ENCODE data around the gene WFDC2. TPM values are rescaled to one million over a fixed set of nuclear protein-coding genes. Genes with fewer than 3 reads are reported as not detected.

WFDC2 gene
- total and polyA plus RNA-seq, 2 of the 13 experiments (the other 11 are each of a cell fraction or from before 2014, with no cell fraction given), result 0.33 TPM; not detected in 1

GRCh38 chr20:45436732-45437485 lies 32.6 kb upstream of the WFDC2 start (continued):
- TF ChIP-seq, protein P1, sequence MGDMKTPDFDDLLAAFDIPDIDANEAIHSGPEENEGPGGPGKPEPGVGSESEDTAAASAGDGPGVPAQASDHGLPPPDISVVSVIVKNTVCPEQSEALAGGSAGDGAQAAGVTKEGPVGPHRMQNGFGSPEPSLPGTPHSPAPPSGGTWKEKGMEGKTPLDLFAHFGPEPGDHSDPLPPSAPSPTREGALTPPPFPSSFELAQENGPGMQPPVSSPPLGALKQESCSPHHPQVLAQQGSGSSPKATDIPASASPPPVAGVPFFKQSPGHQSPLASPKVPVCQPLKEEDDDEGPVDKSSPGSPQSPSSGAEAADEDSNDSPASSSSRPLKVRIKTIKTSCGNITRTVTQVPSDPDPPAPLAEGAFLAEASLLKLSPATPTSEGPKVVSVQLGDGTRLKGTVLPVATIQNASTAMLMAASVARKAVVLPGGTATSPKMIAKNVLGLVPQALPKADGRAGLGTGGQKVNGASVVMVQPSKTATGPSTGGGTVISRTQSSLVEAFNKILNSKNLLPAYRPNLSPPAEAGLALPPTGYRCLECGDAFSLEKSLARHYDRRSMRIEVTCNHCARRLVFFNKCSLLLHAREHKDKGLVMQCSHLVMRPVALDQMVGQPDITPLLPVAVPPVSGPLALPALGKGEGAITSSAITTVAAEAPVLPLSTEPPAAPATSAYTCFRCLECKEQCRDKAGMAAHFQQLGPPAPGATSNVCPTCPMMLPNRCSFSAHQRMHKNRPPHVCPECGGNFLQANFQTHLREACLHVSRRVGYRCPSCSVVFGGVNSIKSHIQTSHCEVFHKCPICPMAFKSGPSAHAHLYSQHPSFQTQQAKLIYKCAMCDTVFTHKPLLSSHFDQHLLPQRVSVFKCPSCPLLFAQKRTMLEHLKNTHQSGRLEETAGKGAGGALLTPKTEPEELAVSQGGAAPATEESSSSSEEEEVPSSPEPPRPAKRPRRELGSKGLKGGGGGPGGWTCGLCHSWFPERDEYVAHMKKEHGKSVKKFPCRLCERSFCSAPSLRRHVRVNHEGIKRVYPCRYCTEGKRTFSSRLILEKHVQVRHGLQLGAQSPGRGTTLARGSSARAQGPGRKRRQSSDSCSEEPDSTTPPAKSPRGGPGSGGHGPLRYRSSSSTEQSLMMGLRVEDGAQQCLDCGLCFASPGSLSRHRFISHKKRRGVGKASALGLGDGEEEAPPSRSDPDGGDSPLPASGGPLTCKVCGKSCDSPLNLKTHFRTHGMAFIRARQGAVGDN (CRISPR knock-in tag; IDR thresholded peaks at IDR 0.05), result peak; percentile 85
- TF ChIP-seq FOXA3 (CRISPR knock-in tag; IDR thresholded peaks at IDR 0.05) (peak; percentile 39; the same call in 1 of the 2 replicates), JUND (CRISPR knock-in tag; IDR thresholded peaks at IDR 0.05) (no peak), ZBTB10 (CRISPR knock-in tag; IDR thresholded peaks at IDR 0.05; ENCODE audit: borderline replicate concordance) (no peak), ZNF572 (CRISPR knock-in tag; IDR thresholded peaks at IDR 0.05) (peak; percentile 99), ZNF670 (CRISPR knock-in tag; IDR thresholded peaks at IDR 0.05; ENCODE audit: borderline replicate concordance) (no peak), LCORL (IDR thresholded peaks at IDR 0.05) (no peak), LCORL (CRISPR knock-in tag; IDR thresholded peaks at IDR 0.05) (peak; percentile 97), PAF1 (CRISPR knock-in tag; IDR thresholded peaks at IDR 0.05) (0 out of 2 replicates have a peak, but pooled peaks have one; percentile 55), ZNF713 (CRISPR knock-in tag; IDR thresholded peaks at IDR 0.05) (0 out of 2 replicates have a peak, but pooled peaks have one; percentile 57), SNAPC2 (CRISPR knock-in tag; IDR thresholded peaks at IDR 0.05) (0 out of 2 replicates have a peak, but pooled peaks have one; percentile 63), ZKSCAN5 (CRISPR knock-in tag; IDR thresholded peaks at IDR 0.05) (no peak), HOXA7 (CRISPR knock-in tag; IDR thresholded peaks at IDR 0.05) (no peak), RARA (CRISPR knock-in tag; IDR thresholded peaks at IDR 0.05) (peak; percentile 61; the same call in 1 of the 2 replicates), EP300 (IDR thresholded peaks at IDR 0.05; ENCODE audit: low read depth in 2 of 2, low read length in 2 of 2) (peak in 1 of 2 experiments; percentile 8; a peak in 1 of 4 replicates), EP300 (CRISPR knock-in tag; IDR thresholded peaks at IDR 0.05; ENCODE audit: borderline replicate concordance) (no peak; the same call in 1 of the 2 replicates), ZBTB3 (CRISPR knock-in tag; IDR thresholded peaks at IDR 0.05; ENCODE audit: borderline replicate concordance, low read depth) (peak; percentile 68; the same call in 1 of the 2 replicates), MTA3 (CRISPR knock-in tag; IDR thresholded peaks at IDR 0.05) (no peak), PITX1 (CRISPR knock-in tag; IDR thresholded peaks at IDR 0.05) (peak; percentile 55; the same call in 1 of the 2 replicates)
- TF ChIP-seq, protein P2, sequence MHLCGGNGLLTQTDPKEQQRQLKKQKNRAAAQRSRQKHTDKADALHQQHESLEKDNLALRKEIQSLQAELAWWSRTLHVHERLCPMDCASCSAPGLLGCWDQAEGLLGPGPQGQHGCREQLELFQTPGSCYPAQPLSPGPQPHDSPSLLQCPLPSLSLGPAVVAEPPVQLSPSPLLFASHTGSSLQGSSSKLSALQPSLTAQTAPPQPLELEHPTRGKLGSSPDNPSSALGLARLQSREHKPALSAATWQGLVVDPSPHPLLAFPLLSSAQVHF (CRISPR knock-in tag; IDR thresholded peaks at IDR 0.05), result no peak
- TF ChIP-seq, protein P3, sequence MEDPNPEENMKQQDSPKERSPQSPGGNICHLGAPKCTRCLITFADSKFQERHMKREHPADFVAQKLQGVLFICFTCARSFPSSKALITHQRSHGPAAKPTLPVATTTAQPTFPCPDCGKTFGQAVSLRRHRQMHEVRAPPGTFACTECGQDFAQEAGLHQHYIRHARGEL (CRISPR knock-in tag; IDR thresholded peaks at IDR 0.05), result no peak; the same call in 1 of the 2 replicates

All from HepG2 (cell line).